GM18861 (cell line): ENCODE results near the gene TRIM8.

Experiments used
- ATAC-seq: cut with Tn5 transposase; IDR thresholded peaks from one replicate; pipeline ENCODE4 v1.9.1; 2021; ENCODE audit not compliant: unreplicated experiment

Gene TRIM8, protein sequence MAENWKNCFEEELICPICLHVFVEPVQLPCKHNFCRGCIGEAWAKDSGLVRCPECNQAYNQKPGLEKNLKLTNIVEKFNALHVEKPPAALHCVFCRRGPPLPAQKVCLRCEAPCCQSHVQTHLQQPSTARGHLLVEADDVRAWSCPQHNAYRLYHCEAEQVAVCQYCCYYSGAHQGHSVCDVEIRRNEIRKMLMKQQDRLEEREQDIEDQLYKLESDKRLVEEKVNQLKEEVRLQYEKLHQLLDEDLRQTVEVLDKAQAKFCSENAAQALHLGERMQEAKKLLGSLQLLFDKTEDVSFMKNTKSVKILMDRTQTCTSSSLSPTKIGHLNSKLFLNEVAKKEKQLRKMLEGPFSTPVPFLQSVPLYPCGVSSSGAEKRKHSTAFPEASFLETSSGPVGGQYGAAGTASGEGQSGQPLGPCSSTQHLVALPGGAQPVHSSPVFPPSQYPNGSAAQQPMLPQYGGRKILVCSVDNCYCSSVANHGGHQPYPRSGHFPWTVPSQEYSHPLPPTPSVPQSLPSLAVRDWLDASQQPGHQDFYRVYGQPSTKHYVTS

DNA sequence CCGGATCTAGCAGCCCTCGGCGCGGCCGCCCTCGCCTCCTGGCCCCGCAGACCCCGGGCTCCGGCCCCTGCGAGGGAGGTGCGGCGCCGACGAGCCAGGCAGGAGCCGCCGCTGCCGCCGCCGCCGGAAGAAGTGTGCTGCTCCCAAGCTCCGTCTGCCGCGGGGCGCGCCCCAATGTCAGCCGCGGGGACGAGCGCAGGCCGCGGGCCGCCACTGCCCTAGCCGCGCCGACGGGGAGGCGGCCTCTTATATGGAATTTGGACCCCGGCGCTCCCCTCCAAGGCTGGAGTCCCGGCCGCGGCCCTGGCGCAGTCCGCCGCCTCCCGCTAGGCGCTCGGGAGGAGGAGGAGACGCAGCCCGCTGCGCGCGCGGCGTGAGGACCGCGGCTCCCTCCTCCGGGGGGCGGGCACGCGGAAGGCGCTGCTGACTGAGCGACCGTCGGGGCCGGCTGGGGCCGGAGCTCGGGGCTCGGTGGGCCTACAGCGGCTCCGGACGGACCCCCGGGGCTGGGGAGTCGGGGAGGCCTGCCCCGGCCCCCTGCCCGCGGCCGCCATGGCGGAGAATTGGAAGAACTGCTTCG, at the start of gene TRIM8:
TRIM8 (plus strand) TSS at position 414 of the 580 bp plus-strand sequence; CDS start at position 553, 139 bp downstream.
- ATAC-seq = no peak

DNA sequence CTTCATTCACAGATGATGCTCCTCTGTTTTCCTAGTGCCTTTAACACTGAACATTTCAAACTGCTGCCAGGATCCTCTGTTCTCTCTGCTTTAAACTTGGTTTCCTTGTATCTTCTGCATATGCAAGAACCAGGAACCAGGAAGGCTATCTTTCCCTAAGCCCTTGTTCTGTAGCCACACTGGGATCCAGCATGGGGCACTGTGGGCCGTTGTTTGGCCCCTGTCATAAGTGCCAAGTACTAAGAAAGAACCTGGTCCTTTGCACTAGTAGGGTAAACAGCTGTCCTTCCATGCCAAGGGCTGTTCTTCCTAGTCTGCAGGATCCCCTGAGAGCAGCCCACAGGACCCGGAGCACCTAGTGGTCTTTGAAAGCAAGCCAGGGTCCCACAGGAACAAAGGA, 49.0 kb upstream of the TRIM8 start:
- no peak for ATAC-seq

DNA sequence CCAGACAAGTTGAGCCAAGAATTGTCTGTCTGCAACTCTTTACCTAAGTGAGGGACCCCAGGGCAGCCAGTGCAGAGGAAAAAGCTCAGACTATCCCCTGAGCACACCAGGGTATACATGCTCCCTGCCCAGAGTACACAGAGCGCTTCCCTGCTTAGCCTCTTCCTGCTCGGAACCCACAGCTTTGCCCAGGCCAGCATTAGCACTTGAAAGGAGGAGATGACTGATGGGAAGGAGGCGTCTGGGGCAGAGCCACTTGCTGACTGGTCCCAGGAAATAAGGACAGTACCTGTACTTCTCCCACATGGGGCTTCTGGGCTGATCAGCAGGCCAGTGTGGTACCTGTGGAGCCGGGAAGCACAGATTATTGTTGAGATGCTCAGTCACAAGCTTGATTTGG, 48.4 kb upstream of the TRIM8 start:
- no peak for ATAC-seq

DNA sequence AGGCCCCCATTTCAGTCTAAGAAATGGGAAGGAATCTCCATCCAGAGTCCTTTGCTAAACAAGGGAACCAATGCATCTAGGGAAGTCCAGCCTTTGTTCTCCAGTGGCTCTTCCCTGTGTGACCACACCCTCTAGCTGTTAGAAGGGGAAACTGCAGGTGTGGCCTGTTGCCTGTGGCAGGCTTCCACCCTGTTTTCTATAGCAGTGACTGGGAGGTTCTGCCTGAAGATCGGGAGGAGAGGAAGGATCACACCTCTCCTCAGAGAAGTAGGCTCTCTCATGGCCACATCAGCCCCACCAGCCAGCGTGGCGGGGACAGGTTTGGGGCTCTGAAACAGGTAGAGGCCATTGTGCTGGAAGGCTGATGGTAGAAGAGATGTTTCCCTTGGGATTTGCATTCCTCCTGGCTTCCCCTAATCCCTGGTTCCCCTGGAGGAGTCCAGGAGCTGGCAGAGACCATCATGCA, 47.7 kb upstream of the TRIM8 start:
- no peak for ATAC-seq

DNA sequence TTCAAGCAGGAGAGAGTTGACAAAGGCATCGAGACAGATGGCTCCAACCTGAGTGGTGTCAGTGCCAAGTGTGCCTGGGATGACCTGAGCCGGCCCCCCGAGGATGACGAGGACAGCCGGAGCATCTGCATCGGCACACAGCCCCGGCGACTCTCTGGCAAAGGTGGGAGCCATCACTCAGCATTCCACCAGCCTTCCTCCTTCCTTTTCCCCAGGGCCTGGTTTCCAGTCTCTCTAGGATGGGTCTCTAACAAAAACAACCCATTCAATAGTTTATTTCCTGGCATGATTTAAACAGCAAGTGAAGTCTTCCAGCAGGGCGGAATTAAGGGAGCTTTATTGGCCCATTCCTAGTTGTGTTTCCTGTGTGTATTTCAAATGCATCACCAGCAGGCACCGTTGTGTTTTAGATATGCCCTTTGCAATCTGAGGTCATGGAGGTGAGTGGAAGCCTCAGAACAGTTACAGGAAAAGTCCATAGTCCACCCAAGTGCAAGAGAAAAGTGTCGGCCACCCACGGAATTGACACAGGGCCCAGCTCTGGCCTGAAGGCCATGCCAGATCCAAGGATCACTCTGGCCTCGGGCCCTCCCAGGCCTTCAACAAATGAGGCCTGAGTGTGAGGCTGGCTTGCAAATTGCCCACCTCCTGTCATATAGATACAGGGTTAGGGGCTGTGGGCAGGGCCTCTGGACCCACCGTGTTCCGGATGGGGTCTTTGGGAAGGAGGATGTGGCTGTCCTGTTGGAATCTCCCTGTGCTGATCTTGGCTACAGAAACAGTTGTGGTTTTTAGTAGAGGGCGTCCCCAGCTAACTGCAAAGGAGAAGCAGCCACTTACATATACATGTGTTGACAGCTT, 46.9 kb upstream of the TRIM8 start:
- no peak for ATAC-seq

DNA sequence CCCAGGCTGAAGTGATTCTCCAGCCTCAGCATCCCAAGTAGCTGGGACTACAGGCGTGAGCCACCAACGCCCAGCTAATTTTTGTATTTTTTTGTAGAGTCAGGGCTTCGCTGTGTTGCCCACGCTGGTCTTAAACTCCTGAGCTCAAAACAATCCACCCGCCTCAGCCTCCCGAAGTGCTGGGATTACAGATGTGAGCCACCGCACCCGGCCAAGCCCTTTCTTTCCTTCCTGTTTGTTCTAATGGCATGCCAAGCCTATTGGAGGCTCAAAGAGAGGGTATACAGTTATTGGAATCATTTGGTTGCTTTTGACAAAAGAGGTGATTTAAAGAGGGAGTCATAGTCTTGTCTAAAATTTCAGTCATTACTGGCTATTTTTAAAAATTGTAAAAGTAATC, 46.0 kb upstream of the TRIM8 start:
- no peak for ATAC-seq

DNA sequence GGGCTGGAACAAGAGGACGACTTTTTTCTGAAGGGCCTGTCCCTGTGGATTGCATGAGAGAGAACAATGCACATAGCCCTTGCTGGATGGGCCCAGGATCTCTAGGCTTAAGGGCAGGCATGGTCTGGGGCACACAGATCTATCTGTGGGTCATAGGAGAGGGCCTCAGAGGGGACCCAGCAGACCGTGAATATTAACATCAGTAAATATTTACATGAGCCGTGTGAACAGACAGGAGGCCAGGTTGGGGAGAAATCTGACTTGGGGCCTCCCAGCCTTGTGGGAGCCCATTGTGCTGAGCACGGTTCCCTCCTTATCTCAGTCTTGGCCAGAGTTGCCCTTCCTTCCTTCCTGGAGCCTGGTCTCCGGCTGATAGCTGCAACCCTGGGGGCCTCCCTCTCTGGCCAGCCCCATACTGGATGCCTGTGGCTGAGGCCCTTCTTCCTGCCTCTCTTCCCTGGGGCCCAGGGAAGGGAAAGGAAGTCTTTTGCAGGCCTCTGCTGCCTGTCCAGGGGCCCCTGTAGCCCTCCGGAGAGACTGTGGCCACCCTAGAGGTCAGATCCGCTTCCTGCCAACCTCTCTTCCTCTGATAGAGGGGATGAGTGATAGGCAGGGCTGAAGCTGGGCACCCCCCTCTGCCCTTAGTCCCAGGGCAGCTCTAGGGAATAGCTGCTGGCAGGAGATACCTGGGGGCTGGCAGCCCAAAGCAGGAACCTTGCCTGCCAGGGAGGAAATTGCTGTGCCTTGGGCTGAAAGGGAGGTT, 44.5 kb upstream of the TRIM8 start:
- ATAC-seq = no peak

DNA sequence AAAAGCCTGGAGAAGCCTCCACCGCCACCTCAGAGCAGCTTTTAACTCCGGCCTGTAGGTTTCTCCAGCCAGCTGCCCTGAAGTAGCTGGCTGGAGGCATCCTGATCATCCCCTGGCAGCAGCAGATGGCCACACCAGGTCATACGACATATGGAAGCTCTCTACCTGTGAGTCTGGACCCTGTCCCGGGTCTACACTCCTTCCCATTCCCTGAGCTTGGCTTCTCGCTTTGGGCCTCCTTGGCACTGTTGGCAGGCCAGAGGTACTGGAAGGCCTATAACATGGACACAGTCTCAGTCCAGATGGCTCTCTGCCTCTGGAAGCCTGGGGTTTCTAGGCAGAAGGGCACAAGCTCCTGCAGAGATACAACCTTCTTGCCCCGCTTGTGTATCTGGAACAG, 43.5 kb upstream of the TRIM8 start:
- ATAC-seq = no peak

DNA sequence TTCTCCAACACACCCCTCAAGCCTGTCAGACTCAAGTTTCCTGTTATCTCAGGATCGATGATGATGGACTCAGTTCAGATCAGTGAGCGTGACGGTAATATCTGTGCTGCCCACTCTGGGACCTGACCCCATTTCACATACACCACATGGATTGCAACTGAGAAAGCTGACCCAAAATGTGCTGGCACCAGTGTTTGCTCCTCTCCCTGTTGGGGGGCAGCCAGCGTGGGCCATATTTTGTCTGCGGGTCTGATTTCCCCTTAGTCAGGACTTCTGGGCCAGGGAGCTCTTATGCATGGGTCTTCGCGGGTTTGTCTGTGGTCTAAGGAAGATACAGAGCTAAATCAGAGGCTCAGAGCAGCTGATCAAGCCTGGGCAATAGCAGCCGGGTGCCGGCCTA, 42.6 kb upstream of the TRIM8 start:
- ATAC-seq = no peak

DNA sequence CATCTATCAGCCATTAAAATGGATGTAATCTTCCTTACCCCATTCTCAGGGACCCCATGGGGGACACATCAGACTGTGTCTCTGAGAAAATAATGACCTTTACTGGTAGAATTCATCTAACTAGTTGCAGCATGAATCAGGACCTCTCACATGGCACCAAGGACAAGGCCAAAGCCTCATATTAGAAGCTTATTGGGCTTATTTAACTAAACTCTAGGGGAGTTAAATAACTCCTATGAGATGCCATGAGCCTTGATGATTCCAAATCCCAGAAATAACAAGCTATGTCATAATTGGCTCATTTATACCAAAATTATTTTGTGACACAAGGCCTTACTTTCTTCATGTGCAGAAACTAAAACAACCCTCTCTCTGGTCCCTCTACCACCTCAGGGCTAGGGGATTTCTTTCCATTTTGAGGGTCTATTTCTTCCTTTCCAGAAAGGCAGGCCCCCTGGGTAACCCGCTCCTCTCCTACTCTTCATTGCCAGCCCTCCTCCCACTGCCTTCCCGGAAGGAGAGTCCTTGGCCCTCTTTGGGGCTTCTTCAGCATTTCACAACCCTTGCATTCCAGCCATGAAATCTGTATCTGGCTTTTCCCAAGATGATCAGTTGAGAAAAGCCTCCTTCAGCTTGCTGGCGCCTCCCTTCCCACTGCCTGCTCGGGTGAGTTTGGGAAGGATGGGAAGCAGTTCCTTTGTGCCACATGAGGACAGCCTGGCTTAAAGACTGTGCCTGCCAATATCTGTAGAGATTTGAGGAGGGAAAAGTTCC, 41.8 kb upstream of the TRIM8 start:
- ATAC-seq = no peak

DNA sequence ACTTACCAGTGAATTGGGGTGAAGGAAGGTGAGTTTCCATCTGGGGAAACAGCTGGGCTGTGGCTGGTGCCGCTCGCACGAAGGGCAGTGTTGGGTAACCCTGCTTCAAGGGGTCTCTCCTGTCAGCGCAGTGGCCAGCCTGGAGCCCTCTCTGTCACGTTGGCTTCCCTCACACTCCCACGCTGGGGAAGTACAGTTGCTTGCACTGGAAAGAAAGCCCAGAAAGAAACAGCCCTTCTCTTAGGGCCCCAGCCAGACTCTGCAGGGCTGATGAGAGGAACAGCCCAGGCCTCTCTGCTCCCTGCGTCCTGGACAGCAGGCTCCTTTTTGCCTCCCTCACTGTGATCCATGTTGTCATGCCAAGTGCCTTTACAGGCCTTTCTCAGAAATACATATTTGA, 40.3 kb upstream of the TRIM8 start:
- no peak for ATAC-seq

DNA sequence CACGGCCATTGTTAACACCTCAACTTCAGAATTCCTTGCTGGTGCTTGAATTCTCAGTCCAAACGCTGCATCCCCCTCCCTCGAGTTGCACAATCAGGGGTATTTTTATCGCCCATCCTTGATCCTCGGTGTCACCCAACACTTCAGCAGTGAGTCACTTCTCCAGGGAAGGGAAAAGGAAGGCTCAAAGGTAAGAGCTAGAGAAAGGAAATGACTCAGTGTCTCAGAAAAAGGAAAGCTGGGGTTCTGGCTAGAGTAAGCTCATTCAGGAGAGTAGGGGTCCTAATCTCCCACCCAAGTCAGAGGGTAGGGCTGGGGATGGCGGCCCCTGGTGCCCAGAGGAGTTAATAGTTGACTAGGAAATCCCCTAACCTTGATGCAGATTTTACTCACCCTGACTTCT, 39.8 kb upstream of the TRIM8 start:
- no peak for ATAC-seq

DNA sequence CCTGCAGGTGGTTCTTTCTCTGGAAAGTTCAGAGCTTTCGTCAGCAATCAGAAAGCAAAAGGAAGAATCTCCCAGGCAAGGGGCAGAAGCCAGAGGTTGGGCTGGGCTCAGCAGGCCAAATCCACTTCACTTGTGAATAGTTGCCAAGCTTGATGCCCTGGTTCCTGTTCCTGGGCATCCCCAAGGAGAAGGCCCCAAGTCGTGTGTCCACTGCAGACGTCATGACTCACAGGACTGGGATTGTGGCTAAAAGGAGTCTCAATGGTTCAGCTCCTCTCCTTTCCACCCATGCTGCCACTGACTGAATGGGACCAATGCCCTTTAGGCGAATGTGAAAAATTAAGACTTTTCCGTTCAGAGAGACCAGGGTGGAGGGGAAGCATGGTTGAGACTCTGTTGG, 38.6 kb upstream of the TRIM8 start:
- no peak for ATAC-seq

DNA sequence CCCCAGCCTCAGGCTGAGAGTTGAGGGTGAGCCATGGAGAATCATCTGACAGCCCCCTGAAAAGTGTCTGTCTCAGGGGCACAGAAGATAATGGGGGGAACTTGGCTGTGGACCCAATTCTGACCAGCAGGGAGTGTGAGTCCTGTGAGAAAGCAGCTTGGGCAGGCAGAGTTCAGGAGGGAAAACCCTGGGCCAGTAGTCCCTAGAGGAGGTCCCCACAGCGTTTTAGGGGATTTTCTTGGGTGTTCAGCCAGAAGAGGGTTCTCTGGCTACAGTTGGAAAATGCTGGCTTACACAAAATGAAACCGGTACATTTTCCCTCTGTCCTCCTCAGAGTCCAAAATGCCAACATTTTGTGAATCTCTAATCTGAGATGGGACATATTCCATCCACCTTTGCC, 35.8 kb upstream of the TRIM8 start:
- peak; percentile 42 for ATAC-seq

DNA sequence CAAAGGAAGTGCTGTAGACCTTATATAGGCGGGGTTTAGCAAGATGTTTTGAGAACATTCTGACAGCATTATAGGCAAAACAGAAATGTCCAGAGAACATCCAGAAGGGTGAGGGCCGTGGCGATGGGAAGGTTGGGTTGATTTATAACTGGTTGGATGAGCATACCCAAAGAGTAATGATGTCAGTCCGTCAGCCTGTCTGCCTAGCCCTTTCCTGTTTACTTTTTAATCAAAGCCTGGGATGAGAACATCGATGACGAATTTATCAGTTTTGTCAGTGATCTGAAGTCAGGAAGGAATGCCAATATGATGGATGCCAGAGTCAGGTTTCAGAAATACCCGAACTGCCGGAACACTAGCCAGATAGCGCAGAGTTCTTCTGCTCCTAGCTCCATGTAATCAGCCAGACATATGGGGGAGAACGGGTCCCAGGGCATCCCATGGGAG, 33.8 kb upstream of the TRIM8 start:
- ATAC-seq = no peak

DNA sequence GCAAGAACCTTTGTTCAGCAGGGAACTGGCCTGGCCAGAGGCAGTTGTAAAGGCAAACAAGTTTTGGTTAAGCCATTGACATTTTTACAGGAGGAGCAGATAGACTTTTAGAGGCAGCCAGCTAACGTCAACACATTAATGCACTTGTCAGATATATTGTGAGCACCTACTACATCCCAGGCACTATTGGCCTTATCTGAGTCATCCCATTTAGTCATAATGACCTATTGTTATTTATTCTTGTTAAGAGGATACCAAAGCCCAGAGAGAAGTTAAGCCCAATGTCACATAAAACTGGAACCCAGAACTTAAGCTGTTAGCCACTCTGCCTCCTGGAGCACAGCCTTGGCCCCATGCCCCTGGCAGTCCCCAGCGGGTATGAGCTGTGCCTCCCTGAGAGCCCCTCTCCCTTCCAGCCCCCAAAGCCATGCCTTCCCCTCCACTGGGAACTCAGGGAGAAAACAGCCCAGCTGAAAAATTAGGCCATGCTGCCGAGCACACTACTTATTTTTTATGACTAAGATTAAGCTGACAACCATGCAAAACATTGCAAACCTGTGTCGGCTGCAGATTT, 32.7 kb upstream of the TRIM8 start:
- no peak for ATAC-seq

DNA sequence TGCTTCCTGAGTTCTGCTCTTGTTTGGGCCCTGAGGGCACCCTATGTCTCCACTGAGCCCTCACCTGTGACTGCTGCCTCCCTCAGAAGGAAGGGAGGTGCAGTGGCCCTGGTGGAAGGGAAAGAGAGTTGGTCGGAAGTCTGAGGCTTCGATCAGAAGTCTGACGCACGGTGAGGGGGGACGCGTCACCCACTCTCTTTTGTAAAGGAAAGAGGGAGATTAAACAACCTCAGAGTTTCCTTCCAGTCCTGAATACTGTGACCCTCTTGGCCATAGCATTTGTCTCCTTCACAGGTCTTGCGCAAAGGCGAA, 31.4 kb upstream of the TRIM8 start:
- no peak for ATAC-seq

DNA sequence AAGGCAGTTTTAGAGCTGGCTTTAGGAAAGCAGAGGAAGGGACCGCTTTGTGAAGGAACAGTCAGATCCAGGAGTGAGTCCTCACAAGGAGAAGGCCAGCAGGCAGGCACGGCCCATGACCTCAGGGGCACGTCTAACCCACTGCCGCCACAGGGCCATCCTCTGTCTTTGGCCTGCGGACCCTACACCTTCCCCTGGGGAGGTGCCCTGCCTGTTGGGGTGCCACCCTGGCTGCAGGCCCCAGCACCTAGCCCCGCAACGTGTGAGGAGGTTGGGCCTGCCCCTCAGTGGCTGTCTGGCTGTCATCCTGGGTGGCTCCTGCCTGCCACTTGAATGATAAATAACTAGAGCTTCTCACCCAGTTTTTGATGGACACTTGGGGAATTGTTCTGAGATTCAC, 31.0 kb upstream of the TRIM8 start:
- no peak for ATAC-seq

DNA sequence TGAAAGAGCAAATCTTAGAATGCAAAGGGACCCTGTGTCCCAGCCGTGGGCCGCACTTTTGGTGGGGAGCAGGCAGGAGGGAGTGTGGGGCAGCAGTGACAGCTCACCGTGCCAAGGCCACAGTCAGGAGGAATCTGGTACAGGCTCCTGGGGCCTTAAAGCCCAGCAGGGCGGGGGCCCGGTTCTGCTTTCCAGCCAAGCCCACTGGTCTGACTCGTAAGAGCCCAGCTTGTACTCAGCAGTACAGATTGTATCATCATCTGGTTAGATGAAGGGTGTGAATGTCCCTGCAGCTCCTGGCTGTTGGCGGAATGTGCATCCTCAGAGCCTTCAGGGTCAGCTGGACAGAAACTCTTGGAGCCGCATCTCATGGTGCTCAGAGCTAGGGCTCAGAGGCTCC, 30.5 kb upstream of the TRIM8 start:
- ATAC-seq = no peak

DNA sequence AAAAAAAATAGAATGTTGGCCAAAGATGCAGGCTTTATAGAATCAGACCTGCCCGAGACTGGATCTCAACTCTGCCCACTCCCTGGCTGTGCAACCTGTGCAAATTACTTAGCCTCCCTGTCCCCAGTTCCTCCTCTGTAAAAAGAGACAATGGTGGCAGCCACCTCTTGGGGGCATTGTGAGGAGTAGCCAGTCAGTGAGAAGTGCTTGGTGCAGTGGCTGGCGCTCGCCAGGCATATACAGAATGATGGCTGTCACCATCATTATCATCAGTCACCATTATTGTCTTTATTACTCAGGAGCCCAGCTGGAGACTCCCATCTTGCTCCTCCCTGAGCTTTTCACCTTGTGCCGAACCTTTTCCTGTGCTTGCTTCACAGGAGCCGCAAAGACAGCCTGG, 29.4 kb upstream of the TRIM8 start:
- ATAC-seq = no peak
